Right lobe of liver (tissue), 6 donors: ENCODE data around the gene DSCAML1. TPM values are rescaled to one million over a fixed set of nuclear protein-coding genes. Genes with fewer than 3 reads are reported as not detected.

Experiments
- ATAC-seq, 4 donors: fragments of 200-7000 bp; cut with Tn5 transposase; one replicate each; pipeline ENCODE4 v1.9.1; 2020; ENCODE audit warnings: mild to moderate bottlenecking in 4 of 4, moderate library complexity in 4 of 4
- DNase-seq, 3 donors: peaks; one replicate each; pipeline ENCODE4 v3.0.0-alpha.2; 2020
- H3K27ac ChIP-seq, 3 donors: fragments of 200-600 bp; one replicate each; pipeline ENCODE4 v1.8.0; 2022
- H3K27me3 ChIP-seq, 2 donors: fragments of 200-600 bp; one replicate each; pipeline ENCODE4 v1.8.0; 2022
- H3K36me3 ChIP-seq, 4 donors: fragments of 200-600 bp; sonication (generic) in 1 of 4; one replicate each; pipeline versions ENCODE4 v1.5.1 to v1.8.0; 2017 to 2022; ENCODE audit warnings: control low read depth in 1 of 4
- H3K4me1 ChIP-seq, 4 donors: fragments of 200-600 bp; sonication (generic) in 1 of 4; one replicate each; pipeline versions ENCODE4 v1.5.1 to v1.8.0; 2017 to 2022; ENCODE audit warnings: control low read depth in 1 of 4
- H3K4me3 ChIP-seq, 3 donors: fragments of 200-600 bp; one replicate each; pipeline ENCODE4 v1.8.0; 2022
- H3K9me3 ChIP-seq, 4 donors: fragments of 200-600 bp; sonication (generic) in 1 of 4; one replicate each; pipeline versions ENCODE4 v1.5.1 to v1.8.0; 2017 to 2022; ENCODE audit warnings: control low read depth in 1 of 4
- POLR2A ChIP-seq: fragments of 450-650 bp; IDR thresholded peaks from one replicate; pipeline ENCODE4 v1.6.1; 2017; ENCODE audit warnings: antibody characterized with exemption, mild to moderate bottlenecking
- WGBS: methylation state at CpG from one replicate; pipeline ENCODE4 v1.1.6; 2018; ENCODE audit warnings: low coverage, low lambda C conversion rate; ENCODE audit not compliant: insufficient coverage; ENCODE audit errors: missing lambda C conversion rate; 5-methylcytosine and 5-hydroxymethylcytosine counted together
- intact Hi-C, 2 donors: fragments of 100-400 bp; cut with DNase I; formaldehyde crosslinking; loops; one replicate each; pipeline versions ENCODE4 v1.11.2 to v1.14.1; 2022
- total RNA-seq, 6 experiments: library from RNA; depleted of rRNA in 2 of 6; stranded (reverse); fragments of >200 nt in 2 of 6; fragmentation: NEBNext Ultra II Directional in 3 of 6; extraction: Animal tissue kit (Norgen Biotek cat#: 25700) in 3 of 6; gene quantifications; one replicate each; pipeline versions ENCODE4 v1.1.0 to v1.2.4, GENCODE V29; 2016 to 2023
- TF ChIP-seq, protein P1 (sequence below), 4 donors: fragments of 200-600 bp in 3 of 4; fragments of 450-650 bp in 1 of 4; IDR thresholded peaks; one replicate each; pipeline versions ENCODE4 v1.5.1 to v1.8.0; 2016 to 2022; ENCODE audit warnings: antibody characterized with exemption in 4 of 4, mild to moderate bottlenecking in 2 of 4
- donor health status: DM: no; HTN: yes; CAD: no.
- donor health status: DM: no; HTN: no; CAD: no.
- donor health status: DM: no; HTN: no; CAD: no.
- donor health status: DM: no; HTN: yes; CAD: no.
- donor health status: DM: no; HTN: yes; CAD: no.

Gene DSCAML1
- total RNA-seq, 6 experiments from 2014 or later, result 0.06 to 0.92 (median 0.22) TPM; not detected in 1

DNA sequence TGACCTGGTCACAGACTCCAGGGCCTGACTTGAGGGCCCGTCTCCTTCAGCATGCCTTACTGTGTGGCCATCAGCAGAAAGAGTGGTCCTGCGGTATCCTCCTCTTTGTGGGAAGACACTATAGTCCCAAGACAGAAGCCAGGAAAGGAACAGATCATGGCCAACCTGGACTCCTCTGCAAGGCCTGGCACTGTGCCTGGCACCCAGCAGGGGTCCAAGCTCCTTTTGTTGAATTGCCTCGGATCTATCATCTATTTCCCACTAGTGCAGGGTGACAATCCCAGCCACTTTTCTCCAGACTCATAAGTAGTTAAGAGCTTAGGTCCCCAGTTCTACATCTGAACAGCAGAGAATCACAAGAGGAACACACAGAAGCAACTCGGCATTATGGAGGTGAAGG, 27.0 kb downstream of the DSCAML1 start:
- Histone ChIP-seq H3K4me3 (no peak overlapping the region), H3K27ac (no peak overlapping the region), H3K36me3 (no peaks in the 10 kb centered on the region), H3K9me3 (no peaks in the 10 kb centered on the region), H3K27me3 (no peaks in the 10 kb centered on the region), H3K4me1 (no peaks in the 10 kb centered on the region)
- TF ChIP-seq, protein P1, sequence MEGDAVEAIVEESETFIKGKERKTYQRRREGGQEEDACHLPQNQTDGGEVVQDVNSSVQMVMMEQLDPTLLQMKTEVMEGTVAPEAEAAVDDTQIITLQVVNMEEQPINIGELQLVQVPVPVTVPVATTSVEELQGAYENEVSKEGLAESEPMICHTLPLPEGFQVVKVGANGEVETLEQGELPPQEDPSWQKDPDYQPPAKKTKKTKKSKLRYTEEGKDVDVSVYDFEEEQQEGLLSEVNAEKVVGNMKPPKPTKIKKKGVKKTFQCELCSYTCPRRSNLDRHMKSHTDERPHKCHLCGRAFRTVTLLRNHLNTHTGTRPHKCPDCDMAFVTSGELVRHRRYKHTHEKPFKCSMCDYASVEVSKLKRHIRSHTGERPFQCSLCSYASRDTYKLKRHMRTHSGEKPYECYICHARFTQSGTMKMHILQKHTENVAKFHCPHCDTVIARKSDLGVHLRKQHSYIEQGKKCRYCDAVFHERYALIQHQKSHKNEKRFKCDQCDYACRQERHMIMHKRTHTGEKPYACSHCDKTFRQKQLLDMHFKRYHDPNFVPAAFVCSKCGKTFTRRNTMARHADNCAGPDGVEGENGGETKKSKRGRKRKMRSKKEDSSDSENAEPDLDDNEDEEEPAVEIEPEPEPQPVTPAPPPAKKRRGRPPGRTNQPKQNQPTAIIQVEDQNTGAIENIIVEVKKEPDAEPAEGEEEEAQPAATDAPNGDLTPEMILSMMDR (IDR thresholded peaks at IDR 0.05), result no peak
- TF ChIP-seq POLR2A, result no peak
- ATAC-seq (no peak), DNase-seq (no peak)
- WGBS, result 71% methylated on average over 3 of the region's 4 CpGs
- intact Hi-C loops, result no loop called here

GRCh38 chr11:117769533-117769932, 27.5 kb downstream of the DSCAML1 start:
- WGBS, result 90% methylated on average over 2 of the region's 2 CpGs
- DNase-seq, result no peak
- H3K27me3 ChIP-seq, result no peaks in the 10 kb centered on the region
- H3K27ac ChIP-seq, result no peak overlapping the region
- TF ChIP-seq, protein P1 (IDR thresholded peaks at IDR 0.05), result no peak
- intact Hi-C loops, result no loop called here
- H3K9me3 ChIP-seq, result no peaks in the 10 kb centered on the region
- ATAC-seq, result no peak
- H3K36me3 ChIP-seq, result no peaks in the 10 kb centered on the region
- H3K4me3 ChIP-seq, result no peak overlapping the region
- H3K4me1 ChIP-seq, result no peaks in the 10 kb centered on the region

DNA sequence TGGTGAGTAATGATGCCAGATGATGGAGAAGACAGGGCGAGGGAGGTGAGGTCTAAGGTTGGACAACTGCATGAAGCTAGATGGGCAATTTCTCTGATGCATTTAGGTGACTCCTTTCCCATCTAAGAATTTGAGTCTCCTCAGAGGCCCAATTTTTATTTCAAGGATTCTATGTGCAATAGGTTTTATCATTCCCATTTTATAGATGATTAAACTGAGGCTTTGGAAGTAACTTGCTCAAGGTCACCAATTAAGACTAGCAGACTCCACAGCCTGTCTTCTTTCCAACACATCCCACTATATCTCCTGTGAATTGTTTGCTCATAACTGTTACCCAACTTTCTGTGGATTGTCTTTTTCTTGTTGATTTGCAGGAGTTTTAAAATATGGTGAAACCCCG, 28.5 kb downstream of the DSCAML1 start:
- Histone ChIP-seq H3K4me3 (no peak overlapping the region), H3K36me3 (no peaks in the 10 kb centered on the region), H3K4me1 (no peaks in the 10 kb centered on the region), H3K9me3 (no peaks in the 10 kb centered on the region), H3K27ac (no peak overlapping the region), H3K27me3 (no peaks in the 10 kb centered on the region)
- DNase-seq (no peak), ATAC-seq (no peak)
- intact Hi-C loops, result no loop called here
- 80% methylated on average over 2 of the region's 2 CpGs for WGBS
- TF ChIP-seq POLR2A, result no peak
- TF ChIP-seq, protein P1 (IDR thresholded peaks at IDR 0.05), result no peak

DNA sequence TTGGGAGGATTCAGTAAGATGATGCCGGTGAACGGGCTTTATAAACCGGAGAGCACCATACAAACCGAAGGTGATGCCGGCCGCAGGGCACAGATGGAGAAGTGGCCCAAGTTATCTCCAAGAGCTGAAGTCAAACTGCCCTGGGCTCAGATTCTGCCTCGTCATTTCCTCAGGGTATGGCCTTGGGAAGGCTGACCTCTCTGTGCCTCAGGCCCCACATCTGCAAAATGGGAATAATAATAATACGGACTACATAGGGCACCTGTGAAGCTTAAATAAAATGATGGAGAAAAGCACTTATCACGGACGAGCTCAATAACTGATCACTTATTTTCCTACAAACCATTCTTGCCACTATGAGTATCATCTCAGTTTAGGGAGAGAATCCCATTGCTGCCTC, 29.9 kb downstream of the DSCAML1 start:
- H3K36me3 ChIP-seq, result no peaks in the 10 kb centered on the region
- TF ChIP-seq, protein P1 (IDR thresholded peaks at IDR 0.05), result no peak
- no peak for TF ChIP-seq POLR2A
- no peaks in the 10 kb centered on the region for H3K9me3 ChIP-seq
- no peak for DNase-seq
- intact Hi-C loops, result no loop called here
- no peaks in the 10 kb centered on the region for H3K27me3 ChIP-seq
- H3K4me3 ChIP-seq, result no peak overlapping the region
- no peaks in the 10 kb centered on the region for H3K4me1 ChIP-seq
- no peak overlapping the region for H3K27ac ChIP-seq
- ATAC-seq, result no peak
- WGBS, result 64% methylated on average over 6 of the region's 10 CpGs

- Histone ChIP-seq H3K9me3 (no peaks in the 10 kb centered on the region), H3K27me3 (no peaks in the 10 kb centered on the region), H3K36me3 (no peaks in the 10 kb centered on the region), H3K4me3 (no peak overlapping the region), H3K27ac (no peak overlapping the region), H3K4me1 (no peaks in the 10 kb centered on the region)
- TF ChIP-seq, protein P1 (IDR thresholded peaks at IDR 0.05), result no peak
- DNase-seq (no peak), ATAC-seq (no peak)
- intact Hi-C loops, result no loop called here
- 93% methylated on average over 3 of the region's 10 CpGs for WGBS
Observed at GRCh38 chr11:117766576-117766975, 30.4 kb downstream of the DSCAML1 start.
